GM18508 (cell line): Measurements from ENCODE around the gene CCDC154.
"Not testable (repeated sequence)": the region's sequence is repeated elsewhere in the genome, so short reads cannot be mapped to it uniquely, and the experiment has no call there.

Source experiments
- ATAC-seq: cut with Tn5 transposase; IDR thresholded peaks from one replicate; pipeline ENCODE4 v1.9.1; 2021; ENCODE audit warnings: moderate number of reproducible peaks; ENCODE audit not compliant: insufficient read depth, unreplicated experiment

CCDC154 gene

DNA sequence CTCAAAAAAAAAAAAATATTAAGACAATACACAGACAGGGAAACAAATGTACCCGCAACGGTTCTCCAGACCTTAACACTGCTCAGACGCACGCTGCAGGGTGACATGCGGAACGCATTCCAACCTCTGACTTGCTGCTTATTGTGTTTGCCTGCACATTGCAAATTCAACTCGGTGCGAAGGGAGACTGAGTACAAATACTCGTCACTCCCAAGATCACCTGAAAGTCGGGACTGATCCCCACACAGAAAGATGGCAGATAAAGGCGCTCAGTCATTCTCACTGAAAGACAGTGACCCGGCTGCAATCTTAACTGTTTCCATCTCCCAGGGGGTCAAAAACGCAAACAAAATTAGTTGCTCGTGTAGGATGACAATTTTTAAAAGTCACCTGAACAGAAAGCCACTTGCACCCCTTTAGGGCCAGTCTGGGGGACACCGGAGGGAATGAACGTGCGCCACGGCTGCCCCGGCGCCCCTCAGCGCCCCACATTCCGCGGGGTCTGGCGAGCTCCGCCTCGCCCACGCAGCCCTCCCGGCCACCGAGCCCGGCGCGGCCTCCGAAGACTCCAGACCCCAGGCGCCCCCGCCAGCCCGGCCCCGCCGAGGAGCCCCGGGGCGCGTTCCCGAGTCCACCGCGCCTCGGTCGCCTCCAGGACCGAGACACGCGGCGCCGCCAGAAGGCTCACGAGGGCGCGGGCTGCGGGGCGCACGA, 29.9 kb upstream of the CCDC154 start:
- no peak for ATAC-seq

DNA sequence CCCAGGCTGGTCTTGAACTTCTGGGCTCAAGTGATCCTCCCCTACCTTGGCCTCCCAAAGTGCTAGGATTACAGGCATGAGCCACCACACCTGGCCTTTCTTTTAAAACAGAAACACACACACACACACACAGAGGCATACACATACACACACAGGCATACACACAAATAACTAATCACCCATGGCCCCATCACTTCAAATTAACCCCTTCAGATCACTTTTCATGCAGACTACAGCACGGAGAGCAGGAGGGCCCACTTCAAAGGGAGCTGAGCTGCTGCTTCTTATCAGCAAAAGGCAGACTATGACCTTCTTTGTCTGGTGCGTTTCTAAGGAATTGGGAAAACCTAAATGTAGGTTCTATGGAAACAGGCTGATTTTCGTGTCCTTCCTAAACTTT, 28.6 kb upstream of the CCDC154 start:
- ATAC-seq = no peak

DNA sequence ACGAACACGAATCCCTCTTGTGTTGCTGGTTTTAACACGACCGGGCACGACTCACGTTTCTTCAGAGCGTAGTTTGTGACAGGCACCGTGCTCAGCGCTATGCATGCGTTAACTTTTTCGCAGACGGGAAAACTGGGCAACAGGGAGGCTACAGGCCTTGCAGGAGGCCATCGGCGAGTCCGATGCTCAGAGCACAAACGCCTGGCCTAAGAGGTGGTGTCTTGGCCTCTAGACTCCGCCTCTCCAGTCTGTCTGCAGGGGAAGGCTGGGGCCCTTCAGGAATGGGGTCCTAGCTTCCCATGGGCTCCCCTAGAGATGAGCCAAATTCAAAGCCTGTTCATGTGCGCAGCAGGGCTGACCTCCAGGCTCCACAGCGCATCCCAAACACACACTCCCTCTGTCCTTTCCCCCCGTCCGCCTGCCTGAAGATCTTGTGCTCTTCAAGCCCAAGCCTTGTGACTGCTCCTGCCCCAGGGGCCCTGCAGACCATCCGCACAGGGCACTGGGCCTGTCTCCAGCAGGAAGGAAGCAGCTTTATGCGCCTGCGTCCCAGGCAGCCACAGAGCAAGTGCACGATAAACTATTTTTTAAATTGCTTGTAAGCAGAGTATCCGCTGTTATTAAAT, 27.3 kb upstream of the CCDC154 start:
- no peak for ATAC-seq

DNA sequence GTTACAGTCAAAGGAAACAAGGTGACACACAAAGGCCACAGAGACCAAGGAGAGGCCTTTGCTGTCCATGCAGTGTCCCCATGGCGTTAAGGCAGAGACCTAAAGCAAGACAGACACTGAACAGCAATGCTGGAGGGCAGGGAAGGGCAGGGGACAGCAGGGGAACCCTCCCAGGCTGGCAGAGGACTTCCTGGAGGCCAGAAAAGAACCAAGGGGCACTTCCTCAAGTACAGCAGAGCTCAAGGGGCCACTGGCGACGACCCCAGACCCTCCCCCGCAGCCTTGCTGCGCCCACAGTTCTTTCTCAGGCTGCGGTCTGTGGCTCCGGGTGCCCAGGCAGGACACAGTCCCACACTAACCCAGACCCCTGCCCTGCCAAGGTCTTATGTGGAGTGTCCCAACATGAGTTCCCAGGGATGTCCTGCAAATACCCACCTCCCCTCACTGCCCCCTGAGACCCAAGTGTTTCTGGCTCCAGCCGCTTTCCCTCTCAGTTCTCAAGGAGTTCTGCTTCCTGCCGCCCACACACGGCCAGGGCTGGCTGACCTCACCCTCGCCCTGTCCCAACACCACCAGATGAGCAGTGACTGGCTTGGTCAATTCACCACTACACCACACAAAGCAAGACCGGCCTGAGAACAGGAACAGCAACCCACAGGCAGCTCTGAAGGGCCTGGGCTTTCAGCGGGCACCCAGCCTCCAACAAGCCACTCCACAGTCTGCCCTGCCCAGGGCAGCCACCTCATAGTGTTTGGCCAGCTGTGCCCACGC, 26.3 kb upstream of the CCDC154 start:
- ATAC-seq = no peak

DNA sequence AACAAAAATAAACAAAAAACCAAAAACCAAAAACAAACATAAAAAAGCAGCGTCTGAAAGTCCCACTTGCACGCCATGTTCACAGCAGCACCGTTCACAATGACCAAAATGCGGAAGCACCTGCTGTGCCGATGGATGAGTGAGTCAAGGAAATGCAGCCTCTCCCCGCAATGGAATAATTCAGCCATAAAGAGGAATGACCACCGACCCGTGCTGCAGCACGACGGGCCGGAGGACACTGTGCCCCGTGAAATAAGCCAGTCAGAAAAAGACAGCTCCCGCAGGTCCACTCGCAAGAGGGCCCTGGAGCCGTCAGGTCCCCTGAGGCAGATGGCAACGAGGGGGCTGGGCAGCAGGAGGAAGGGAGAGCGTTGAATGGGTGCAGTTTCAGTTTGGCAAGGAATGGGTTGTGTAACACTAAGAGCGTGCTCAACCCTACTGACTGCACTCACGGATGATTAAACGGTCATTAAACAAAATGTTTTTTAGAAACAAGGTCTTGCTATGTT, 25.4 kb upstream of the CCDC154 start:
- no peak for ATAC-seq

DNA sequence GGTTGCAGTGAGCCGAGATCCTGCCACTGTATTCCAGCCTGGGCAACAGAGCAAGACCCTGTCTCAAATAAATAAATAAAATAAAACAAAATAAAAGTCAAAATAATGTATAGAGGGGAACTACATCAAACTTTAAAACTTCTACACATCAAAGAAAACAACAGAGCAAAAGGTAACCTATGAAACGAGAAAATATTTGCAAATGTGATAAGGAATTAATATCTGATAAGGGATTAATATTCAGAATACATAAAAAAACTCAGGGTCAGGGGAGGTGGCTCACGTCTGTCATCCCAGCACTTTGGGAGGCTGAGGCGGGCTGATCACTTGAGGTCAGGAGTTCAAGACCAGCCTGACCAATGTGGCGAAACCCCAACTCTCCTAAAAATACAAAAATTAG, 24.8 kb upstream of the CCDC154 start:
- not testable (repeated sequence) for ATAC-seq

DNA sequence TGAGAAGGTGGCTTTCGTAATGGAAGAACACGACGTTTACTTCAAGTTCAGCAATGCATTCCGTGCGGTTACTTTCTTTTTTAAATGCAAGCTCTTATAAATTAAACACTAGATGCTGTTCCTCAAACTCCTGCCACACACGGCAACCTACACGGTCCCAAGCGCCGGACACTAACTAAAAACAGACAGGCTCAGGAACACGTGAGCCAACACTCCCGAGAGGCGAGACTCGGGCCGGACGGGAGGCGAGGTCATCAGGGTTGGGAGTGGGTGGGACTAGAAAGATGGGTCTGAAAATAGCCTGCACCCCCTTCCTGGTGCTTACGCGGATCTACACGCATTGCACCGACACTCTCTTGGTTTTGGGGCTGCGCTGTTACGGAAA, 24.1 kb upstream of the CCDC154 start:
- ATAC-seq = no peak

DNA sequence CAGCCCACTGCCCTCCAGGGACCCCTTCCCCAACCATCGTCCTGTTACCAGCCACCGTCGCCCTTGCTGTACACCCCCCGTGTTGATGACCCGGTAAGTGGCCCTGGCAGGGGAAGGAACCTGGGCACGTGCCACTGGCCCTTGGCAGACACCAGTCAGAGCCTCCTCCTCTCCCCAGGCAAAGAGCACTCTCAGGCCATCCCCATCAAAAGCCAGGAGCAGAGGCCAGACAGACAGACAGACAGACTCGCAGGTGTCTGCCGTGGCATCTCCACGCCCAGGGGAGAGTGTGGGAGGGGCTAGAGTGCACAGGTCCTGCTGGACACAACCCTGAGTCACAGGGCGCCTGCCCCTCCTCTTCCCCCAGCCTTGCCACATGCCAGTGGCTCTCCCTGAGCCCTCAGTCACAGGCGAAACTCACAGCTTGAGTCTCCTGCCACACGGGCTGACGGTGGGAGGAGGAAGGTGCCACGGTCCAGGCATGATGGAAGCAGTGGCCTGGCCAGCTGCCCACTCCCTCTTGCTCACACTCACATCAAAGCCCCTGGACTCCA, 22.7 kb upstream of the CCDC154 start:
- no peak for ATAC-seq

DNA sequence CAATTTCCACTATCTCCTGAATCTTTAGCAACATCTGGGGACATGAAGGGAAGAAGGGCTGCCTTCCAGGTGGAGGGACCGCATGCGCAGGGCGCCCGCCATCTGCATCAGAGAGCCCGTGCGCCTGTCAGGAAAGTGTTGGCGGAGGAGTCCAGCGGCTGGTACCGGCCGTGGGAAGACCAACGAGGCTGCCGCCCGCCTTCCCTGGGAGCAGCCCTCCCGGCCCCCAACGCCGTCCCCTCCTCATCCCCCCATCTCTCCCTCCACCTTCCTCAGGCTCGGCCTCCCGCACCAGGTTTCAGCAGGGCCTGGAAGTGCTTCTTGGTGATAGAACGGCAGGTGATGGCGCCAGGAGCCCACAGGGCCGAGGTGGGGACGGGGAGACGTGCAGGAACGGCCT, 21.7 kb upstream of the CCDC154 start:
- ATAC-seq = no peak

DNA sequence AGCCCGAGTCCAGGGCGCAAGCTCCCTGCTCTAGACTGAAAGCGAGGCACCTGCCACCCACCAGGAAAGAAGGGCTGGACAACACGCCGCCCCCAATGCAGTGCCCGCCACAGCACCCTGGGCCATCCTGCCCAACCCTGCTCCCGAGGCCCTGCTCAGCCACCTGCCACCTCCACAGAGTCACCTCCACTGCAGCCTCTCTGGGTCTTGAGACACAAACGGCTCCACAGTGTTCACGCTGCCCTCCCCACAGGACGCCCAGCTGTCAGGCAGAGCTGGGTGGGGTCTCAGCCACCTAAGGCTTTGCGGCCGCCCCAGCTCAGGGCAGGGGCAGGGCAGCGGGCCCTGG, 21.2 kb upstream of the CCDC154 start:
- ATAC-seq = no peak

DNA sequence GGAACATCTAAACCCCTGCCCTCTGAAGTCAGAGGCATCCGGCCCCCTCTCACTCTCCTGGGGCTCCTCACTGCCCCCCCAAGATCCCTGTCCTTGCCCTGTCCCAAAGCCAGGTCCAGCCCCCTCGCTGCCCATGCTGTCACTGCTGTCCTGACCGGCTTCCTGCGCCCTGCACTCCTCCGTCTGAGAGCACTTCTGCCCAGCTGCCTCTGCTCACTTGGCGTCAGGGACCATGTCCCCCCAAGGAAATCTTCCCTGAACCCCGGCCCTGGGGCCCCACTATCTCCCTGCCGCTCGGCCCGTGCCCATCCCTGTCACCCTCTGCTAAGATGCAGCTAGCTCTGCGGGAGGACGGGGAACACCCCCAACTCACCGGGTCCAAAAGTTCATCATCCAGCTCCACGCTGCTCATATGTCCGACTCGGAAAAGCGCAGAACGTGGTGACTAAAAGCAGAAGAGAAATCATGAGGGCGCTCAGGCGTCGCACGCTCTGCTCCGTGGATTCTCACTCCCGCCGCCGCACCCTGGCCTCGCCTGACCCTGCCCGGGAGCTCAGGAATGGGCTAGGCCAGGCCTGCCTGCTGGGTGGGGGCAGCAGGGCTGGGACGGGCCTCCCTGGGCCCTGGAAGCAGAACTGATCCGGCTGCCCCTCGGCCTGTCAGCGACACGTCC, 20.7 kb upstream of the CCDC154 start:
- ATAC-seq = no peak

DNA sequence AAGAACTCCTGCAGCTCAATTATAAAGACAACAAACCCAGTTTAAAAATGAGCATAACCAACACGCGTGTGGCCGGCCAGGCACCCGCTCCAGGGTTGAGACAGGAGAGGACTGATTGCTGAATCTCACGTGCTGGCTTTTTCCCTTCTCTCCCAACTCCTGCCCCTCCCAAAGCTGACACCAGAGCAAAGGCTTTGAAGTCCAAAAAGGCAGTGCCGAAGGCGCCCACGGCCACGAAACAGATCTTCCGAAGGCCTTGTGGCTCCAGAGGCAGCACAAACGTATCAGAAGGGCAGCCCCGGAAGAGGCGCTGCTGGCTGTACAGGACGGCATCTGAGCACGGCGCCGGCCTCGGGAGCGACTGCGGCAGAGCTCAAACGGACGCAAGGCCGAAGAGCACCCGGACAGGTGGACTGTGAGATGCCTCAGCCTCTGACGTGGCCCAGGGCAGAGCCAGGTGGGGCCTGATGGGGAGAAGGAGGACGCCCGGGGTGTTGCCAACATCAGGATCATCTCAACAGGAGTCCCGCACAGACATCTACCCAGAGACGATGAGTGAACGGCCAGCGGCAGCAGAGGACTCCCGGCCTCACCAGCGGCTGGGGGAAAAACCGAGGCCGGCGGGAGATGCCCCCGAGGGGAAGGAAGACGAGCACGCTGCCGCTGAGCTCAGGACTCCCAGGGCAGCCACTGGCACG, 20.0 kb upstream of the CCDC154 start:
- ATAC-seq = no peak

DNA sequence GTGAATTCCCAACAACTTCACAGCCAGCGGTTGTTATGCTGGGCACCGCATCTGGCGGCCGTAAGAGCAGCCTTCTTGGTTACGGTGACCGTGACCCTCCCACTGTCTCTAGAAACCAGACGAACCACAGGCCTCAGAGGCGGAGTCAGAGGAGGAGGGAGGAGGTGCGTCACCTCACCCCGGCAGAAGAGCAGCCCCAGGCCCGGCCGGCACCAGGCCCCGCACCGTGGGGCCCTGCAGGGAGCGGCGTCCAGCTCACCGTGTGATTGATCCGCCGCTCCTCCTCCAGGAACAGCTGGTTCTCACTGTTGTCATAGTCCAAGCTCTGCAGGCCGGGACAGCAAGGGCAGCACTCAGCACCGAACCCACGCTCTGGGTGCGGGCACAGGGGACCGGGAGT, 16.8 kb upstream of the CCDC154 start:
- no peak for ATAC-seq

DNA sequence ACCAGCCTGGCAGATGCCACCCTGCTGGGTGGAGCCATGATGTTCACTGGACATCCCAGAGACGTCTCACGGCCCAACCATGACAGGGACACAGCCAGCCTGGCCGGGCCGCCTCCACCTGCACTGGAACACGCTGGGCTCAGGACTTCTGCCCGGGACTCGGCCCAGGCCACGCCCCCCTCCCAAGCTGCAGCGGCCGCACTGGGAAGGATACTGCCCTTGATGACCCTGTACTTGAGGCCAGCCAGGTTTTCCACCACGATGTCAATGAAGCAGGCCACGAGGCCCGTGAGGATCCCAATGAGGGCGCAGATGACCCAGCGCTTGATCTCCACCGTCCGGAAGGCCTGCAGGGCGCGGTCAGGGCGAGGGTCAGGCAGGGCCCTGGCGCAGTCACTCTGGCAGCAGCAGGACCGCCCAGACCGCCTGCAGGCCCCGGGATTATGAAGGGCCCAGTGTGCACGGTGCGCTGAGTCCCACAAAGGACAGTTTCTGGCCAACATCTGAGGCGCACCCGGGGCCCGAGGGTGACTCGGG, 16.3 kb upstream of the CCDC154 start:
- no peak for ATAC-seq

DNA sequence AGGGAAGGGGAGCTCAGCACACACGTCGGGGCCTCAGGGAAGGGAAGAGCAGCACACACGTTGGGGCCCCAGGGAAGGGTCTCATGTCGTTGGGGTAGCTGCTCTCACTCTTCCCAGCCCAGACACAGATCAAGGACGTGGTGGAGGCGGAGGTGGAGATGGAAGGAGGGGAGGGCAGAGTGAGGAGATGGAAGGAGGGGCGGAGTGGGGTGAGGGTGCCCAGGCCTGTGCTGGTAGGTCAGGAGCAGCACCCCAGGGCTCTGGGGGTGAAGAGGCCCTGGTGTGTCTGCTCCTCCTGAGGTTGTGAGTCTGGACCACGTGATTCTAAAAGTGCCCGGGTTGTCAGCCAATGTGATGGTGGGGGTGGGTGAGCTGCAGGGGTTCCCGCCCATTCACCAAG, 15.6 kb upstream of the CCDC154 start:
- ATAC-seq = no peak

DNA sequence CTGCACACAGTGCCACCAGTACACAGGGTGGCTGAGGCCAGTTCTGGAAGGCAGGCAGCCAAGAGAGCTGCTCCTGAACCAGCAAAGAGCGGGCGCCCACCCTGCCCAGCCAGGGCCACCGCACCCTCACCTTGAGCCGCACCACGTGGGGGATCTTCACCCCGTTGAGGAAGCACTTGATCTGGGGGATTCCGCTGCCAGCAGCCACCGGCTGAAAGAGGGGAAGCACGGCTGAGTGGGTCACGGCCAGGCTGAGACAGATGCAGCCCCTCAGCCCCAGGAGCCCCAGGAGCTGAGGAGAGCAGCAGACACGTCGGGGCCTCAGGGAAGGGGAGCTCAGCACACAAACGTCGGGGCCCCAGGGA, 14.6 kb upstream of the CCDC154 start:
- ATAC-seq = no peak

DNA sequence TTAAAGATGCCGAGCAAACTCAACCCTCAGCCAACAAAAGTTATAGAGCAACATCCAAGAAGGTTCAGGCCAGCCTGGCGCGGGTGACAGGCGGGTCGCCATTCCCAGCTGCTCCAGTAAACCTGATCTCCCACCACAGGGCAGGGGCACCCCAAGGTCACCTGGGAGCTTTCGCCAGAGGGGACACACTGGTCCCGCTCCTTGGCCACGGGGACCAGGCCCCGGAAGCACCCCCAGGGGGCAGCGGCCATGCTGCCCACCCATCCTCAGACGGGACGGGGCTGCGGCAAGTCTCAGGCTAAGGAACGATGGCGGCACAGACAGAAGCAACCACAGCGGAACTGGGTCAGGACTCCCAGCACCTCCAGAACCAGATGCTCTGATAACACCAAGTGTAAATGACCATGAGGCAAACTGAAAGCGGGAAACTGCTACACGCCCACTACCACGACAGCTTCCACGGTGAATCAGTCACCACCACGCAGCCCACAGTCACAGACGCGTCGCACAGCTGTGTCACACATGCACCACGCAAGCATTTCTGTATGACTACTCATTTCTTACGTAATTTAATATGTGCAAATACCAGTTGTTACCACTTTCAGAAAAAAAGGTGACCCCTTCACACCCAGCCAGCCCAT, 14.1 kb upstream of the CCDC154 start:
- no peak for ATAC-seq

DNA sequence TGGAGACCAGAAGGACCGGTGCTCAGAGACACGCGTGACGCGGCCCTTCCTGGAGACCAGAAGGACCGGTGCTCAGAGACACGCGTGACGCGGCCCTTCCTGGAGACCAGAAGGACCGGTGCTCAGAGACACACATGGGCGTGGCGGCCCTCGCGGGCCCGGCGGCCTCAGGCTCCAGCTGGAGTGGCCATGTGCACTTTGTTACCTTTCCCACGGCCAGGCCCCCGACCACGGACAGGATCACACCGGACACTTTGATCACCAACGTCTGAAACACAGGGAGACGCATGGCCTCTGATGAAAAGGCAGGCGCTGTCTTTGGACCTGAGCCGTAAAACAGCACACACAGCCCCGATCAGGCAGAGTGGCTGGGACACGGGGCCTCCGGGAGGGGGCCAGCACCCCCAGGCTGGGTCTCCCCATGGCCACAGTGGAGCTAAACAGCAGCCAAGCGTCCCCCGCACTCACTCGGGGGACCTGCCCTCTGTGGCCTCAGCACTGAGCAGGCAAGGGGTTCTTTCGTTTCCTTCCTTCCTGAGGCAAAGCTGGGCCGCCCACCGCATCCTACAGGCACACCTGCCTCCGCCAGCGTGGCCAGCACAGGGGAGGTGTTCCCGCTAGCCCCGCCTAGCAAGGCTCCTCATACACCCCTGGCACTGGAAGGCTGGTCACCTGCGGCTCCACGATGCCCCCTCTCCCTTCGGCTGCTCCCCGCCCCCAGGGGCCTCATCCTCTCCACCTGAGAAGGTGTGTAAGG, 13.3 kb upstream of the CCDC154 start:
- no peak for ATAC-seq

DNA sequence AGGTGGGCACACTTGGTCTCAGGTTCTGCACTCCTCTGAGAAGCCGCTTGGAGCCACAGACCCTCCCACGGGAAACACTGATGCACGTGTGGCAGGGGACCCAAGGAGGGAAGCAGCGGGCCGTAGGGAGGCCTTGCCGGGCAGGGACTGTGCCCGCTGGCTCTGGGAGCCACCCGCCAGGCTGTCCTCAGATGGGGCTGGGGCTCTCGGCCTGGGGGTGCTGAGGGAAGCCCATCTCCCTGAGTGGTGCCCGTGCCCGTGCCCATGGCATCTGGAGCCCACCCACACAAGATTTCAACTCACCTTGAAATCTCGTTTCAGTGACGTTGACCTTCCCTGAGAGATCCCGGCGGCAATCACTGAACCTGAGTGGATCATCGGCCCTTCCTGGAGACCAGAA, 12.6 kb upstream of the CCDC154 start:
- ATAC-seq = no peak
